PC-9 (cell line): Measurements from ENCODE around the gene DYSF.

ENCODE experiments used
- EZH2 ChIP-seq: fragments of 200-600 bp; sonication (generic); IDR thresholded peaks from 2 replicates; pipeline ENCODE4 v1.8.0; 2017; ENCODE audit warnings: antibody characterized with exemption, low read depth
- TF ChIP-seq, protein P1 (sequence below): fragments of 200-600 bp; sonication (generic); conservative IDR thresholded peaks from 2 replicates; pipeline ENCODE4 v1.6.1; 2017; ENCODE audit warnings: mixed run types, antibody characterized with exemption, mild to moderate bottlenecking, moderate library complexity

DNA sequence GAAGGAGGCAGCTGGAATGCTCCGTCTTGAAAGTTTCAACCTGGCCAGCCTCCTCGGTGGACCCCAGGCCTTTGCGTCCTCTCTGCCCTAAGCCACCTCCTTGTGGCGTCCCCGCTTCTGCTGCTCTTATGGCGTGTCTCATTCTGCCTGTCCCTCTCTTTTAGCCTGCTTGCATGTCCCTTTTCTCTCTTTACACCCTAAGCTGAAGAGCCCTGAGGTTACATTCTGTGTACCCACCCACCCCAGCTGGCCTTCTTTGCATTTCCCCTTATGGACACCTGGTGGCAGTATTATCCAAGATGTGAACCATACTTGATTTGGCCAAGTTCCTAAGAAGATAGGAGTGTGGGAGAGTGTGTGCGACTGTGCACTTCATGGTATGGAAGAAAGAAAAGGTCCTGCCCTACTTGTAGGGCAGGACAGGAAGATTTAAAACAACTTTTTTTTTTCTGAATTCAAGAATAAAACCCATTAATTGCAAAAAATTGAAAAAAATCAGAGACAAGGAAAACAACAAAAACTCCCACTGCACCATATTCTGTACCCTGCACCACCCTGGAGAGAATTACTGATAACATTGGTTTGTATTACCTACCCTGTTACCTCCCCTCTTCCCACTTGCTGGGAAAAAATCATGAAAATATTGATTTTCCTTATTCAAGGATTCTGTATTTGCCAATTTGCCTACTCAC is 77.4 kb downstream of the DYSF start:
- TF ChIP-seq, protein P1, sequence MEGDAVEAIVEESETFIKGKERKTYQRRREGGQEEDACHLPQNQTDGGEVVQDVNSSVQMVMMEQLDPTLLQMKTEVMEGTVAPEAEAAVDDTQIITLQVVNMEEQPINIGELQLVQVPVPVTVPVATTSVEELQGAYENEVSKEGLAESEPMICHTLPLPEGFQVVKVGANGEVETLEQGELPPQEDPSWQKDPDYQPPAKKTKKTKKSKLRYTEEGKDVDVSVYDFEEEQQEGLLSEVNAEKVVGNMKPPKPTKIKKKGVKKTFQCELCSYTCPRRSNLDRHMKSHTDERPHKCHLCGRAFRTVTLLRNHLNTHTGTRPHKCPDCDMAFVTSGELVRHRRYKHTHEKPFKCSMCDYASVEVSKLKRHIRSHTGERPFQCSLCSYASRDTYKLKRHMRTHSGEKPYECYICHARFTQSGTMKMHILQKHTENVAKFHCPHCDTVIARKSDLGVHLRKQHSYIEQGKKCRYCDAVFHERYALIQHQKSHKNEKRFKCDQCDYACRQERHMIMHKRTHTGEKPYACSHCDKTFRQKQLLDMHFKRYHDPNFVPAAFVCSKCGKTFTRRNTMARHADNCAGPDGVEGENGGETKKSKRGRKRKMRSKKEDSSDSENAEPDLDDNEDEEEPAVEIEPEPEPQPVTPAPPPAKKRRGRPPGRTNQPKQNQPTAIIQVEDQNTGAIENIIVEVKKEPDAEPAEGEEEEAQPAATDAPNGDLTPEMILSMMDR: peak; percentile 84
- no peak for TF ChIP-seq EZH2
